ENCODE data around the gene SYT5. TPM values are rescaled to one million over a fixed set of nuclear protein-coding genes. Genes with fewer than 3 reads are reported as not detected.

SYT5 gene
- total and polyA plus RNA-seq, 10 donors = 0.06 to 1.4 (median 0.18) TPM; not detected in 6

DNA sequence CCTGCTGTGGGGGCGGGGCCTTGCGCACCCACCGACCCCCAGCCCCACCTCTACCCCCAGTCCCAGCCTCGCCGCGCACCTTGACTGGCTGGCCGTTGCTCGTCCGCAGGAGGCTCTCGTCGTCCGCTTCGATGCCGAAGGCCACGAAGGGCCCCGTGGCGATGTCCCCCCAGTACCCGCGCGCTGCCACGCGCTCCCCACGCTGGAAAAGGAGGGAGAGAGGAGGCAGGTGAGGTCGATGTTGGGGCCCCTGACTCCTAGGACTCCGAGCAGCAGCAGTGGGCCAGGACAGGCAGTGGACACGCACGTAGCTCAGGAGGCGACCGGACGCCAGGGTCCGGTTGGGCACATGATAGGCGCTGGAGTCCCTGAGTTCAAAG, 19.1 kb downstream of the SYT5 start:
- Histone ChIP-seq H3K27me3 (replicated peaks in 1 of 7) (peaks cover 0 to 100% (median 71%) of the 10 kb centered on the region in 7 donors), H3K36me3 (no peaks in the 10 kb centered on the region)

DNA sequence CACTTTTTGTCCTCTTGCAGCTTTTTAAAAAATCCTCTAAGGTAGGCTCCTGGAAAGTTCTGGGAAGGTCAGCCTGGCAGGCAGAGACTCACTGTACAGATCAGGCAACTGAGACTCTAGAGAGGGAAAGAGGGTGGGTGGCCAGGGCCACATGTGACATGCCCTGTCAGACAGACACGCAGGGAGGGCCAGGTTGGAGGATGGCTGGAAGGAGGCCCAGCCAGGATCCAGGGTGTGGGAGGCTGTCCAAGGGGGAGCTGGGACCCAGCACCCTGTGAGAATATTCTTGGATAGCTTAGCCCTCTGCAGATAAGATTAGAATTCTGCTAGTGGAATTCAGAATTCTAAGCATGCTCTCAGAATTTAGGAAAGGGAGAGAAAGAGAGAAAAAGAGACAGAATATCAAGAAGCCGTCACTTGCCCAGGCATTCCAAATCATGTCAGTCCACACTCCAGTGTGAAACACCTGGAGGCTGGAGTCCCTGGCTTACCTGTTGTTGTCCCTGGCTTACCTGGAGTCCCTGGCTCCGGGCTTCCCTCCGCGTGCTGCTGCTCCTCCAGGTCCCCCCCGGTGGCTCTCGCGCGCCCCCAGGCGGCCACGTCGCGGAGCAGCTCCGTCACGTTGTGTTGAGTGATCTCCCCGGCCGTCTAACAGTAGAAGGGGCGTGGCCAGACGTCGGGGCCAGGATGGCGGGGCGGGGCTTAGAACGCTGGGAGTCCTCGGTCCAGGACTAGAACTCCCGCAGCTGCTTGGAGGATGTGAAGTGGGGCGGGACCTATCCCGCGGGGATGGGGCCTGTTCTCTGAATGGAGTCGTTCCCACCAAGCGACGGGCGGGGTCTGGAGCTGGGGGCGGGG, 19.7 kb downstream of the SYT5 start:
- peaks cover 0 to 98% (median 67%) of the 10 kb centered on the region in 7 donors for H3K27me3 ChIP-seq (replicated peaks in 1 of 7)
- peaks cover 0 to 3% (median 0%) of the 10 kb centered on the region in 8 donors for H3K9me3 ChIP-seq
- peak; percentile 95 for DNase-seq
- H3K4me3 ChIP-seq = peak overlapping the region in 1 of 8 donors; percentile 42
- WGBS, 5 donors = 4 to 7% (median 6%) methylated on average over 24 to 33 of the region's 33 CpGs
- H3K4me1 ChIP-seq = peaks cover 0 to 27% (median 6%) of the 10 kb centered on the region in 6 donors
- H3K36me3 ChIP-seq = no peaks in the 10 kb centered on the region
- intact Hi-C loops (cut with DNase I; ENCODE audit: low total_unique reads) = no loop called here
- TF ChIP-seq, protein P1, sequence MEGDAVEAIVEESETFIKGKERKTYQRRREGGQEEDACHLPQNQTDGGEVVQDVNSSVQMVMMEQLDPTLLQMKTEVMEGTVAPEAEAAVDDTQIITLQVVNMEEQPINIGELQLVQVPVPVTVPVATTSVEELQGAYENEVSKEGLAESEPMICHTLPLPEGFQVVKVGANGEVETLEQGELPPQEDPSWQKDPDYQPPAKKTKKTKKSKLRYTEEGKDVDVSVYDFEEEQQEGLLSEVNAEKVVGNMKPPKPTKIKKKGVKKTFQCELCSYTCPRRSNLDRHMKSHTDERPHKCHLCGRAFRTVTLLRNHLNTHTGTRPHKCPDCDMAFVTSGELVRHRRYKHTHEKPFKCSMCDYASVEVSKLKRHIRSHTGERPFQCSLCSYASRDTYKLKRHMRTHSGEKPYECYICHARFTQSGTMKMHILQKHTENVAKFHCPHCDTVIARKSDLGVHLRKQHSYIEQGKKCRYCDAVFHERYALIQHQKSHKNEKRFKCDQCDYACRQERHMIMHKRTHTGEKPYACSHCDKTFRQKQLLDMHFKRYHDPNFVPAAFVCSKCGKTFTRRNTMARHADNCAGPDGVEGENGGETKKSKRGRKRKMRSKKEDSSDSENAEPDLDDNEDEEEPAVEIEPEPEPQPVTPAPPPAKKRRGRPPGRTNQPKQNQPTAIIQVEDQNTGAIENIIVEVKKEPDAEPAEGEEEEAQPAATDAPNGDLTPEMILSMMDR (IDR thresholded peaks at IDR 0.05 in 8 of 11, conservative IDR thresholded peaks at IDR 0.05 in 3 of 11) = peak; percentile 62 to 90 (median 77)
- TF ChIP-seq POLR2AphosphoS5 (IDR thresholded peaks at IDR 0.05) (peak; percentile 27 to 74 (median 55)), POLR2A (IDR thresholded peaks at IDR 0.05) (no peak)
- no peak overlapping the region for H3K27ac ChIP-seq

More for the DNA sequence above, 19.1 kb downstream of the SYT5 start:
- Histone ChIP-seq H3K4me1 (peaks cover 0 to 26% (median 9%) of the 10 kb centered on the region in 6 donors), H3K27ac (no peak overlapping the region), H3K4me3 (peak overlapping the region in 1 of 8 donors; percentile 42), H3K9me3 (peaks cover 0 to 3% (median 0%) of the 10 kb centered on the region in 8 donors)
- TF ChIP-seq, protein P1 (IDR thresholded peaks at IDR 0.05 in 8 of 11, conservative IDR thresholded peaks at IDR 0.05 in 3 of 11) = no peak
- TF ChIP-seq POLR2A (IDR thresholded peaks at IDR 0.05) = no peak
- TF ChIP-seq POLR2AphosphoS5 (IDR thresholded peaks at IDR 0.05) = no peak
- intact Hi-C loops (cut with DNase I; ENCODE audit: low total_unique reads) = no loop called here
- no peak for DNase-seq
- WGBS, 5 donors = 20 to 28% (median 26%) methylated on average over 1 to 32 of the region's 32 CpGs

DNA sequence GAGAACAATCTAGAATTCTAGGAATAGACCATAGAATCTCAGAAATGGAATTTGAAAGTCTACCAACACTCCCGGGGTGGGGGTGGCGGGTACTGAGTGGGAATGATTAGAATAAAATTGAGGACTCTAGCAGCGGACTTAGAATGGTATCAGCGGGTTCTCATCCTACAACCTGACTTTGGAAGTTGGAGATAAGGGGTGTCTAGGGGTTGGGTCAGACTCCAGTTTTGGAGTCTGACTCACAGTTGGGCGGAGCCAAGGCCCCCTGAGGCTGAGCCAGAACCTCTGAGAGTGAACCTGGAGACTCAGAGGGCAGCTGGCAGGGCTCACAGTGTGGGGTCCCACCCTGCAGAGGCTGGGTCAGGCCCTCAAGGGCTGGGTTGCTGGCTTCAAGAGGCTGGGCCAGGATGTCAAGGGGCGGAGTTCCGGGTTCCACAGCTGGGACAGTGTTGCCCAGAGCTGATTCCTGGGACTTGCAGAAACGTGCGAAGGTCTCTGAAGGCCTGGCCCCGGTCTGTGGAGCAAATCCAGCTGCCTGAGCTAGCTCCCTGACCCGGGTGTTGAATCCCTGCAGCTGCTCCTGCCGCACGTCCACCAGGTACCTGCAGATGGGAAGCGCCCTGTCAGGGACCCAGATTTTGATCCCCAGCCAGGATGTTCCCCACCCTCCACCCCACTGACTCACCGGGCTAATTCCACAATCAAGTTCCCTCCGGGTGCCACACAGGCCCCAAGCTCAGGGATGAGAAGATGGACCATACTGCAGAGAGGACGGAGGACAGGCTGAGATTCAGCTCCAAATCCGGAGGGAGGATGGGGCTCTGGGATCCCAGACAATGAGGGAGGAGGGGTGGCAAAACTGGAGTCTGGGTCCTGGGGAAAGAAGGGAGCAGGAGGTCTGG, 21.0 kb downstream of the SYT5 start:
- no peak for TF ChIP-seq POLR2A (IDR thresholded peaks at IDR 0.05)
- TF ChIP-seq, protein P1 (IDR thresholded peaks at IDR 0.05 in 8 of 11, conservative IDR thresholded peaks at IDR 0.05 in 3 of 11) = no peak
- TF ChIP-seq POLR2AphosphoS5 (IDR thresholded peaks at IDR 0.05) = no peak
- H3K4me3 ChIP-seq = no peak overlapping the region
- no peak overlapping the region for H3K27ac ChIP-seq
- DNase-seq = no peak
- peaks cover 0 to 93% (median 59%) of the 10 kb centered on the region in 7 donors for H3K27me3 ChIP-seq (replicated peaks in 1 of 7)
- H3K36me3 ChIP-seq = no peaks in the 10 kb centered on the region
- 69 to 83% (median 77%) methylated on average over 11 to 18 of the region's 18 CpGs for WGBS, 5 donors
- intact Hi-C loops (cut with DNase I; ENCODE audit: low total_unique reads) = no loop called here
- H3K9me3 ChIP-seq = peaks cover 0 to 3% (median 0%) of the 10 kb centered on the region in 8 donors
- H3K4me1 ChIP-seq = peaks cover 0 to 27% (median 6%) of the 10 kb centered on the region in 6 donors
